HG02840 (cell line): Measurements from ENCODE around the gene TMEM131.

Experiments used
- ATAC-seq: cut with Tn5 transposase; IDR thresholded peaks from one replicate; pipeline ENCODE4 v1.9.1; 2021; ENCODE audit warnings: mild to moderate bottlenecking, moderate library complexity, moderate number of reproducible peaks; ENCODE audit not compliant: unreplicated experiment, low FRiP score

The TMEM131 gene

GRCh38 chr2:97994476-97994875 is 1.3 kb downstream of the TMEM131 start:
- no peak for ATAC-seq

- ATAC-seq, result no peak
Observed at GRCh38 chr2:97993926-97994325, 1.8 kb downstream of the TMEM131 start.

GRCh38 chr2:97992836-97993825 is 2.6 kb downstream of the TMEM131 start:
- ATAC-seq, result no peak

- ATAC-seq, result no peak
Observed at GRCh38 chr2:97991081-97991856, 4.5 kb downstream of the TMEM131 start.

GRCh38 chr2:97988722-97989121 is 7.0 kb downstream of the TMEM131 start:
- no peak for ATAC-seq

- no peak for ATAC-seq
Observed at GRCh38 chr2:97985998-97986397, 9.8 kb downstream of the TMEM131 start.

- no peak for ATAC-seq
Observed at GRCh38 chr2:97983698-97984097, 12.1 kb downstream of the TMEM131 start.

- ATAC-seq, result no peak
Observed at GRCh38 chr2:97983134-97983533, 12.6 kb downstream of the TMEM131 start.

GRCh38 chr2:97982621-97983020 is 13.1 kb downstream of the TMEM131 start:
- no peak for ATAC-seq

- ATAC-seq, result no peak
Observed at GRCh38 chr2:97981961-97982360, 13.8 kb downstream of the TMEM131 start.

GRCh38 chr2:97979904-97980303 is 15.8 kb downstream of the TMEM131 start:
- ATAC-seq, result no peak

GRCh38 chr2:97974471-97974870 is 21.3 kb downstream of the TMEM131 start:
- no peak for ATAC-seq

- ATAC-seq, result no peak
Observed at GRCh38 chr2:97970293-97971060, 25.3 kb downstream of the TMEM131 start.

GRCh38 chr2:97969081-97970067 is 26.4 kb downstream of the TMEM131 start:
- ATAC-seq, result no peak

GRCh38 chr2:97967931-97968627 is 27.7 kb downstream of the TMEM131 start:
- ATAC-seq, result no peak

GRCh38 chr2:97967216-97967592 is 28.5 kb downstream of the TMEM131 start:
- ATAC-seq, result peak; percentile 9

GRCh38 chr2:97966545-97967215 is 29.1 kb downstream of the TMEM131 start:
- peak; percentile 64 for ATAC-seq

GRCh38 chr2:97965116-97965515 is 30.6 kb downstream of the TMEM131 start:
- ATAC-seq, result no peak
